ENCODE results near the gene CHST9.

Gene CHST9

GRCh38 chr18:27081701-27082100, 103.4 kb downstream of the CHST9 start:
- no peak for DNase-seq

GRCh38 chr18:27075828-27076227, 109.3 kb downstream of the CHST9 start:
- no peak for DNase-seq

- DNase-seq = no peak
Measured at GRCh38 chr18:27073404-27073830, 111.7 kb downstream of the CHST9 start.

DNA sequence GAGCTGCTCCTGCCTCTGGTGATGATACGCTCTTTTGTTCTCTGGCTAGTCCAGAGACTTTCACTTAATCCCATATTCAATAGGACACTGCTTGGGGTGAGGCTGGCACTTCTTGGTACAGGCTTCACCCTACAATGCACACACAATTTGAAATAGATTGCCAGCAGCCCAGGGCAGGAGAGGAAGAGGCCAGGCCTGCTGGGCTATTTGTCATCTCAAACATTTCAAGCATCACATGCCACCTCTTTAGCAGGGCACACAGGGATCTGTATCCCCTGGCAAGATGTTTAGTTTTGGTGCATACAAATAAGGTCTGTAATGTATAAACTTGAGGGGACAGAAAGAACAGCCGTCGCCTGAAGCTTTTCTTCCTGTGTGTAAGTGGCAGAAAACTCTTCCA, 120.4 kb downstream of the CHST9 start:
- no peak for DNase-seq

DNA sequence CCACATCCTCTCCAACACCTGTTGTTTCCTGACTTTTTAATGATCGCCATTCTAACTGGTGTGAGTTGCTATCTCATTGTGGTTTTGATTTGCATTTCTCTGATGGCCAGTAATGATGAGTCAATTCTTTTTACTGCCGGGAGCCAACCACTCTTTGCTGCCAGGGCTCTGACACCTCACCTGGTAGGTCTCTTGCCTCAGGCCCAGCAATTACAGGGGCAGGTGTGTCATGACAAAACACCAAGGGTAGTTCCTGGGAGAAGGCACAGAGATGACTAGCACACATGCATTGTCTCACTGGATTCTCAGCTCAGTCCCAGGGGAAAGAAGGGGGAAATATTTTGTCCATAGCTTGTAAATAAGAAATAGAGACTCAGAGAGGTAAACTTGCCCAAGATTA, 122.3 kb downstream of the CHST9 start:
- no peak for DNase-seq

DNA sequence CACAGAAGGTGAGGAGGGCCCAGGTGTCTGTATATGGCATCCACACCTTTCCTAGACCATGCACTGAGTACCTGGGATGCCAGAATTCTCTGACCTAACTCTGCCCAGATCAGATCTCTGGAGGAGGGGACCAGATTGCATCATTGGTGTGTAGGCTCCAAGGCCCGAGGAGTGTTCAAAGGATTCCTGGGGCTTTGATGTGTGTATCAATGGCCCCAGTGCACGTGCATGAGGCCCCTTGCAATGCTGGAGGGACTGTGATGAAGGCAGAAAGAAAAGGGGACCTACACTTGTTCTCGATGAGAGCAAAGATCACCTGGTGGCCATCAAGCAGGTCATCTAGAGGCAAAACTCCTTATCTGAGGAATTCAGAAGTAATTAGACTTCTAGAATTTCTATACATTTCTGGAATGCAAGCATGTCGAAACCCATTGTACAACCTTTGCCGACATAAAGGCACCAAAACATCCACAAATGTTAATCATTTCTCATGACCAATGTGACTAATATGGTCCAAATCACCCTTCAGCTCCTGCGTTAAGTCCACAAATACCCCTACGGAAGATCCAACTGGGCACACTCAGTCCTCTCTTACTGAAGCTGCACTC, 123.5 kb downstream of the CHST9 start:
- no peak for DNase-seq

DNA sequence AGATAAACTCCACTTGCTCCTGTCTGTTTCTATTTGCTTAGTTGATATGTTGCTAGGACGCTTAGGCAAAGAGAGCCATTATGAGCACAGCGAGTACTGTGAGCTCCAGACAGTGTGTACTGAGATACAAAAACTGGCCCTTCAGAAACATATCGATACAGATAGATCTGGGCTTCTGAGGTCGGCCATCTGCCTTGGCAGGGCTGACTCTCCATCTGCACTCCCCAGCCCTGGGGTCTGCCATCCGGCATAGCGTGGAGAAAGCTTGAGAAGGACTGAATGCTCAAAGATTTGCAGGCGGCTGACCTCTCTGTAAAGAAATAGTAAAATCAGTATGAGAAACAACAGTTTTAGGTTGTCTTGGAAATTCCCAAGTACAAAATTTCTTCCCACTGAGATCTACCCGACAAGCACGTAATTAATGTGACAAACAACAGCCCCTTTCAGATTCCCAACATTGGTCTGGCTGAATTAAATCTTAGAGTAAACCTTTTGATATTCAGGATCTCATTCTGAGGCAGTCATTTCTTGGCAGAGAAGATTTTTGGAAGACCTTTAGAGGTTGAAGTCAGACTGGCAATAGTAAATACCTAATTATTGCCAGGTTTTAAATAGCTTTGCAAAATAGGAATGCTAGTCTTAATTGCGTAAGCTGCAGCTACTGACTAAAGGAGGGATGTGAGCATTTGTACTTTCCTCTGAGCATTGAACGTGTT, 127.4 kb downstream of the CHST9 start:
- DNase-seq = no peak

- DNase-seq = no peak
Measured at GRCh38 chr18:27054926-27055325, 130.2 kb downstream of the CHST9 start.

DNA sequence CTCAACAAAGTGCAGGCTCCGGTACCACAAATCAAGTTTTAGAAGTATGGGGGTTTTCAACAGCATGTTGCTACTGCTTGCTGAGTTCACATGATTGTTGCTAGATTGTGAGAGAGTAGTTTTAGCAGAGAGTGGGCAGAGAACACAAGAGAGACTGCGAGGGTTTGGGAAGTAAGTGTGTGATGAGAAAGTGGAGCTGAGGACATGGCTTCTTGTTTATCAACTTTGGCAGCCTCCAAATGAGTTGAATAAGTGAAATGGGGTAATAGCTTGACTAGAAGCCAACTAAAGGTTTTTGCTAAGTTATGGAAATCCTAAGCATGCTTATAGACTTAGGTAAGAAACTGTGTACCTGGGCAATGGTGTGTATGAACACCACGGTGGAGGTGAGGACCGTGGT, 135.1 kb downstream of the CHST9 start:
- no peak for DNase-seq

- no peak for DNase-seq
Measured at GRCh38 chr18:27045342-27045741, 139.8 kb downstream of the CHST9 start.

GRCh38 chr18:27042177-27042576, 142.9 kb downstream of the CHST9 start:
- DNase-seq = no peak

DNA sequence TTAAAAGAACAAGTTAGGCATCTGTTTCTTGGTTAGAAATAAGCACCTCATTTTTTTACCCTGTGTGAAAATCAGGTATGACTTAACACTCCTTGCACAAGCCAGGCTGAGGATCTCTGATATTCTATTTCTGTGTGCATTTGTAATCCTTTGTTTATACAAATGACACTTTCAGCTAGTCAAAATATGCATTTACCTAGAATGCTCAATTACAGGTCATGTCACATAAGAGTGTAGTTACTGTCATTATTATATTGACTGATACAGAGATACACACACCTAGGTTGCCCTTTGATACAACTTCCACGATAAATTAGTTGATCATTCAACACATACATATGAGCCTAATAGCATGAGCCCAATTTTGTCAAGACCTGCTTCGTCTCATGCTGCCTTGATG, 144.3 kb downstream of the CHST9 start:
- DNase-seq = no peak

DNA sequence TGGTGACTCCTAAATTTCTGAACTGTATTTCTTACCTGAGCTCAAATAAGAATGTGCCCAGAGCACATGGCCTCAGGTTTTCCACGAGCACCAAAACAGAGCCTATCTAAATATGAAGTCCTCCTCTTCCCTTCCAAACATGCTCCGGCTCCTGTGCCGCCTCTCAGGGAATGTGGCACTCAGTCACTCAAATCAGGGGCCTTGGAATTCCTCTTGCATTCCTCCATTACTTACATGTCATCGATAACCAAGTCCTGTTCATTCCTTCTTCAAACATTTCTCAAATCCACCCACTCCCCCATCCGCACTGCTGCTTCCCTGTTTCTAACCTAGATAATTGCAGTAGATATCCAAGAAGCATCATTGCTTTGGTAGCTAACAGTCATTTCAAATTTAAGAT, 151.4 kb downstream of the CHST9 start:
- DNase-seq = no peak

GRCh38 chr18:27030421-27030820, 154.7 kb downstream of the CHST9 start:
- no peak for DNase-seq

DNA sequence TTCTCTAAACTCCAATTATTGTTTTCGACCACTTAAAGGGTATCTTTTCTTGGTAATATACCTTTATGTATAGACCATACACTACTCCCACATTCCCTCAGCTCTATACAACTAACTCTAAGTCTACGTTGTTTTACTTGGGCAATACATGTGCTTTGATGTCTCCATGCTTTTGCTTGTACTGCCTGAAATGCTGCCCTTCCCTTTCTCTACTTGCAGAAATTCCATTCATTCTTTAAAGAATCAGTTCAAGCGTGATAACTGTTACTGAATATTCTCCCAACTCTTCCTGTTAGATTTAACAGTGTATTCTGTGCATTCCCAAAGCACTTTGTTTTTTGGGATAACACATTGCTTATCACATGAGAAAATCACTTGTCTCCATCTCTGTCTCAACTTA, 162.6 kb downstream of the CHST9 start:
- DNase-seq = no peak

DNA sequence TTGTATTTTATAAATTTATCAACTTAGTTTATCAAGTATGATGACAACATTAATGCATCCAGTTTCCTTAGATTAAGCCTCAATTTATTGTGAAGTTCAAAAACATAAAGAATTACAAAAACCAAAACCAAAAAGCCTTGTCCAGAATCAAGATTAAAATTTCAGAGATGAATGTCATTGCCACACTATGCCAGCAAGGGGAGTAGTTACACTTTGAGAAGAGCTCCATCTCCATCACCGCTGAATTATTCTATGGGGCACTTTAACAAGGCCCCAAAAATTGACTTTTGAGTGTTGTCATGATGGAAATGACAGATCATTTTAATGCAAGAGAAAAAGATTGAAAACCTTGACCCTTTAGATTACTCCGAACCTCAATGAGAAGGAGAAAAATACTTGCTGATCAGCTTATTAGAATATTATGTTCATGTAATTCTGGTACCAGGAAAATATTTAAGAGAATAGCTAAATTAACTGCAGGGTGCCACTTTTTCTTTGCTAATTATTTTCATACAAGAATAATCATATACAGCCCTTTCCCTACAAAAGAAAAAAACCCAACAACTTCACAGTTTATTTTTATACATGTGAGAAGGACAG, 167.1 kb downstream of the CHST9 start:
- DNase-seq = no peak

GRCh38 chr18:27014841-27015240, 170.3 kb downstream of the CHST9 start:
- DNase-seq = no peak

DNA sequence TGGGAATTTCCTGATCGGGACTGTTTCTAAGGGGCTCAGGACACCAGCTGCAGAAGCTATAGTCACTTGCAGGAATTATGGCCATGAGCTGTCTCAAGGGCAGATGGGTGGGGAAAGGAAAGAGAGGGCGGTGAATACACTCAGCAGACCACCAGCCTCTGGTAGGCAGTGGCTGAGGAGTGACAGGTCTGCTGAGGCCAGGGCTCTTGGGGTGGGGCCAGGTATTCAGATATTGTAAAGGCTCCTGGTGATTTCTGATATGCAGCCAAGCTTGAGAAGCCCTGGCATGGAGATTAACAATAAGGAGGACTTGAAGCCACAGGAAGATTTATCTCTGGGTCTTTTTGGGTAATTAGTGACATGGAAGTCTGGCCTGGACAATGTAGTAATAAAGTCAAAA, 174.3 kb downstream of the CHST9 start:
- no peak for DNase-seq

DNA sequence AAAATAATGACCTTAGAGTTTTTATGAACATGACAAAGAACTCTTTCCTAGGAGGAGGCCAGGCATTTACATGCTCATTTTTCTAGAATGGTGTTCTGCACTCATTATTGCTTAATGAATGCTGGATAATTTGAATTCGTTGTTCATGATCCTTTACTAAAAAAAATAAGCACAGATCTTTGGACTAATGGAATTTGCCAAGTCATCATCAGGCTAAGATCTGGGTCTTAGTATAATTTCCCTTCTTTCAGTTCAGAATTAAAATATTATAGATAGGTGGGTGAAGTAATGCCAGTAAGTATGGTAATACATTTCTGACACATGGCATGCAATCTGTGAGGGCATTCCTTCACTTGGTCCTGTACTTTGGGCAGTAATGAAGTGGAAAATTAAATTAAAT, 175.8 kb downstream of the CHST9 start:
- DNase-seq = no peak

- no peak for DNase-seq
Measured at GRCh38 chr18:27008575-27008974, 176.5 kb downstream of the CHST9 start.

- DNase-seq = no peak
Measured at GRCh38 chr18:27007880-27008279, 177.2 kb downstream of the CHST9 start.

- DNase-seq = no peak
Measured at GRCh38 chr18:27005589-27005988, 179.5 kb downstream of the CHST9 start.

DNA sequence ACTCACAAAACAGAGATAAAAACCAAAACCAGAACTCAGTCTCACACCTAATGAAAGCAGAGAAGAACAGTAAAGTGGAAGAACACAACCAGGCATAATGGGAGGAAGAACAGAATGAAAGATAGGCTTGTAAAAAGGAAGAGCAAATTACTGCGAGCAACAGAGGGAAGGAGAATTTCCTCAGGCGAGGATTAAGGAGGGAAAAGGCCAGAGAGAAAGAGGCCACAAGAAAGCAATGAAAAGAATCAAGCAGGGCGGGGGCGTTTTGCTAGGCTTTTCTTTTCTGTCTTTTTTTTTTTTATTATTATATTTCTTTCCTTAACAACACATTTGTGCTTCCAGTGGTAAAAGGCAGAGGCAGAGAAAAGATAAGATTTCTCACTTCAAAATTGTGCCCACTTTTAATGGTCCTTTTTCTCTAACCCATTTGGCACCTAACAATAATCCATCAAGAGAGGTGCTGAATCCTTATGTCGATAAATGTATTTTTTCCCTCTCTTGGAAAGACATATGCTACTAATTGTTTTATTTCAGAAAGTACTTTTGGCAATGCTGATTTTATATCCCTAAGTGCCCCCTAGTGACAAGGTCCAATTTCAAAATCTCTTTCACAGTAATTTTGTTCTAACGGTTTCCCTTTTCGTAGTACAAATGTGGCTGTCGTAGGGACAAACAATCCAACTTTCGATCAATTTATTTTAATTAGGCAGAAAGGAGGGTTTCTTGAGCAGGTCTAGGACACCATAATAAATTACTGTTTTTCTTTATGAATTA, 180.9 kb downstream of the CHST9 start:
- no peak for DNase-seq

DNA sequence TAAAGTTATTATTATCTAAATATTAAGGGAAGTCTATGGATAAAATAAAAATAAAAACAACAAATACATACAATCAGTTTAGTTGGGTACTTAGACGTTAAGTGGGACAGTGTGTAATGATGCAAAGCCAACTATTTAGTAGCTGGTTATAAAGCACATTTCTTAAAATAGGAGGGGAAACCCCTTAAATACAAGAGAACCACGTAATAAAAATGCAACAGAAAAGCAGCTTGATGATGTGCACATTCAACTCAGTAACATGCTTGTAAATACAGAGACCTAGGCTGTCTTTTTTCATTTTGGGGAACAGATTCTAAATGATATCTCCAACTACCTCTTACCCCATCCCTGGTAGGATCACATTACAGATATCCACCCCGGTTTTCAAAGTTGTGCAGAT, 185.3 kb downstream of the CHST9 start:
- no peak for DNase-seq
